Activated T-cell treated with anti-CD3 and anti-CD28 coated beads, Interleukin-2, amount 50 U/mL, for 24 hours (primary cell): ENCODE results near the gene PYGL.
"Not testable (repeated sequence)": the region's sequence is repeated elsewhere in the genome, so short reads cannot be mapped to it uniquely, and the experiment has no call there.

Experiments
- DNase-seq: peaks from one replicate; pipeline ENCODE4 v3.0.0-alpha.2; 2020
- H3K27ac Mint-ChIP-seq: 2 replicates; pipeline ENCODE4 v1.8.0; 2020; ENCODE audit warnings: mild to moderate bottlenecking, mixed read lengths
- H3K27me3 Mint-ChIP-seq: 2 replicates; pipeline ENCODE4 v1.8.0; 2020; ENCODE audit warnings: mixed read lengths
- H3K36me3 Mint-ChIP-seq: 2 replicates; pipeline ENCODE4 v1.8.0; 2020; ENCODE audit warnings: low read depth, mixed read lengths
- H3K4me1 Mint-ChIP-seq: 2 replicates; pipeline ENCODE4 v1.8.0; 2020; ENCODE audit warnings: low read depth, mixed read lengths
- H3K4me3 Mint-ChIP-seq: 2 replicates; pipeline ENCODE4 v1.8.0; 2020; ENCODE audit warnings: mild to moderate bottlenecking, moderate library complexity, mixed read lengths
- H3K9me3 Mint-ChIP-seq: 2 replicates; pipeline ENCODE4 v1.8.0; 2020; ENCODE audit warnings: mixed read lengths

The PYGL gene

DNA sequence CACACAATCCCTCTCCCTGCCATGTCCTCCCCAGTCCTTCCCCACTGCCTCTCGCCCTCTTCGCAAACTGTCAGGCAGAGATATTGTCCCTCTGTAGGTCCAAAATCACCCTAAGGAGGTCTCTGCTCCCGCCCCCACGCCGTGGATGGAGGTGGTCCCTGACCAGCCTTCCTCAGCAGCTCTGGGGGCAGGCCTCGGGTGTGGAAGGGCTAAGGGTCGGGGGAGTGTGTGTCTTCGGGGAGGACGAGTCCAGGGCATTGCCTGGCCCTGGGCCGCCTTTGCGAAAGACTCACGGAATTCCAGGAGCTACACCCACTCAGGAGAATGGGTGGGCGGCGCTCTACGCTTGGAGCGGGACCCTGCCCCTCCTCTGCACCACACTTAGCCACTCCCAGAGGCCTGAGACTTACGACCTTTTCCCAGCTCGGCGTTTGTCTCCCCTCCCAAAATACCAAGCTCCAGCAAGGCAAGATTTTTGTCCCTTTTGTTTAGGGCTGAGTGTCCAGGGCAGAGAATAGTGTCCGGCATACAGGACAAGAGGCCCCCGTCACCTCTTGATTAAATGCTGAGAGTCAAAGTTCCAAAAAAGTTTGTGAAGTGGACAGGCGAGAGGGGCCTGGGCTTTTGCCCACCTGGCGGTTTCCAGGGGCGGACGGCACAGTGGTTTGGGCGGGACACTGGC, 881 bp downstream of the PYGL start:
- Mint-ChIP-seq H3K27ac (no peak overlapping the region), H3K4me1 (peaks cover 14% of the 10 kb centered on the region), H3K36me3 (no peaks in the 10 kb centered on the region), H3K27me3 (peaks cover 40% of the 10 kb centered on the region), H3K4me3 (peak overlapping the region; percentile 69), H3K9me3 (no peaks in the 10 kb centered on the region)
- no peak for DNase-seq

DNA sequence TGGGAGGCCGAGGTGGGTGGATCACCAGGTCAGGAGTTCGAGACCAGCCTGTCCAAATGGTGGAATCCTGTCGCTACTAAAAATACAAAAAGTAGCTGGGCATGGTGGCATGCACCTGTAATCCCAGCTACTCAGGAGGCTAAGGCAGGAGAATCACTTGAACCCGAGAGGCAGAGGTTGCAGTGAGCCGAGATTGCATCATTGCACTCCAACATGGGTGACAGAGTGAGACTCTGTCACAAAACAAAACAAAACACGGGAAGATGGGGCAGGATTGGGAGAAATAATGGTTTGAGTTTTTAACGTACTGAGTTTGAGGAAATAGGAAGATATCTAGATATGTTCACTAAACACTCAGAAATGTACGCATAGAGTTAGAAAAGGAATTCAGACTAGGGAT, 2.6 kb downstream of the PYGL start:
- H3K36me3 Mint-ChIP-seq, H3K4me3 Mint-ChIP-seq, H3K27ac Mint-ChIP-seq, DNase-seq, H3K9me3 Mint-ChIP-seq: not testable (repeated sequence)
- H3K27me3 Mint-ChIP-seq = peaks cover 42% of the 10 kb centered on the region
- peaks cover 14% of the 10 kb centered on the region for H3K4me1 Mint-ChIP-seq

DNA sequence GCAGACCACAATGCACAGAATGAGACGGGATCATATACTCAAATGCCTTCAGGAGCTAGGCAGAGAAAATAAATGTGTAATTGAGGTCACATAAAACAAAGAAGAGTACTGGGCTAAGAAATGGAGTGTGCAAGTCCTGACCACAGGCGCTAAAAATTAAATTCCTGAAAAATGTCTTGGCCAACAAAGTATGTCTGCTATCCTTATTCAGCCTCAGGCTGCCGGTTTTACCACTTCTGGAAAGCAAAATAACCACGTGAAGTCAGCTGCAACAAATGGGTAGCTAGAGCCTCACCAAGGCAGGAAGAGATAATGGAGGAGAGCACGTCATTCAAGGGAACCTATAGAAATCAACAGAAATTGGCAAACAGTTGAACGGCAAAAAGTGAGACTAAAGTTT, 3.1 kb downstream of the PYGL start:
- no peaks in the 10 kb centered on the region for H3K36me3 Mint-ChIP-seq
- peaks cover 14% of the 10 kb centered on the region for H3K4me1 Mint-ChIP-seq
- H3K4me3 Mint-ChIP-seq = no peak overlapping the region
- no peaks in the 10 kb centered on the region for H3K9me3 Mint-ChIP-seq
- H3K27ac Mint-ChIP-seq = no peak overlapping the region
- peaks cover 42% of the 10 kb centered on the region for H3K27me3 Mint-ChIP-seq
- DNase-seq = no peak

DNA sequence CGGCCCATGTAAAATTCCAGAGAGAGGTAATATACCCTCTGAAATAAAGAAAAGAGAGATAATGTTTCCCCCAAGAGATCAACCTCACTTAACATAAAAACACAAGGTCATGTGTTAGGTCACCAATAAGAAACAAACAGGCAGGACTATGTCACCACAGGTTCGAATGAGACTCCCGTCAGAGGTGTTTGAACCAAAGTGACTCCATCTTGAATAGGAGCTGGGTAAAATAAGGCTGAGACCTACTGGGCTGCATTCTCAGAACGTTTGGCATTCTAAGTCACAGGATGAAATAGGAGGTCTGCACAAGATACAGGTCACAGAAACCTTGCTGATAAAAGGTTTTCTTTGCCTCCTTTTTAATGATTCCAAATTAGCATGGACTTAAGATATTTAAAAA, 6.5 kb downstream of the PYGL start:
- DNase-seq = no peak
- H3K9me3 Mint-ChIP-seq = no peaks in the 10 kb centered on the region
- H3K27ac Mint-ChIP-seq = no peak overlapping the region
- no peaks in the 10 kb centered on the region for H3K4me1 Mint-ChIP-seq
- H3K27me3 Mint-ChIP-seq = peaks cover 35% of the 10 kb centered on the region
- H3K36me3 Mint-ChIP-seq = no peaks in the 10 kb centered on the region
- H3K4me3 Mint-ChIP-seq = no peak overlapping the region

- Mint-ChIP-seq H3K27ac (no peak overlapping the region), H3K4me3 (no peak overlapping the region), H3K4me1 (no peaks in the 10 kb centered on the region), H3K36me3 (no peaks in the 10 kb centered on the region), H3K27me3 (peaks cover 36% of the 10 kb centered on the region), H3K9me3 (no peaks in the 10 kb centered on the region)
- DNase-seq = no peak
These were observed 7.0 kb downstream of the PYGL start for GRCh38 chr14:50937325-50937724.

GRCh38 chr14:50936882-50937281, 7.4 kb downstream of the PYGL start:
- Mint-ChIP-seq H3K36me3 (no peaks in the 10 kb centered on the region), H3K9me3 (no peaks in the 10 kb centered on the region), H3K4me1 (no peaks in the 10 kb centered on the region), H3K27ac (no peak overlapping the region), H3K4me3 (no peak overlapping the region), H3K27me3 (peaks cover 37% of the 10 kb centered on the region)
- DNase-seq = no peak

- H3K27ac Mint-ChIP-seq = no peak overlapping the region
- H3K4me3 Mint-ChIP-seq = no peak overlapping the region
- DNase-seq = no peak
- H3K4me1 Mint-ChIP-seq = no peaks in the 10 kb centered on the region
- no peaks in the 10 kb centered on the region for H3K9me3 Mint-ChIP-seq
- no peaks in the 10 kb centered on the region for H3K36me3 Mint-ChIP-seq
- H3K27me3 Mint-ChIP-seq = peaks cover 31% of the 10 kb centered on the region
These were observed 8.3 kb downstream of the PYGL start for GRCh38 chr14:50936016-50936340.

- no peaks in the 10 kb centered on the region for H3K9me3 Mint-ChIP-seq
- H3K4me1 Mint-ChIP-seq = no peaks in the 10 kb centered on the region
- H3K36me3 Mint-ChIP-seq = no peaks in the 10 kb centered on the region
- H3K27ac Mint-ChIP-seq = no peak overlapping the region
- no peak overlapping the region for H3K4me3 Mint-ChIP-seq
- H3K27me3 Mint-ChIP-seq = peaks cover 28% of the 10 kb centered on the region
- DNase-seq = no peak
These were observed 8.9 kb downstream of the PYGL start for GRCh38 chr14:50935126-50936015.

DNA sequence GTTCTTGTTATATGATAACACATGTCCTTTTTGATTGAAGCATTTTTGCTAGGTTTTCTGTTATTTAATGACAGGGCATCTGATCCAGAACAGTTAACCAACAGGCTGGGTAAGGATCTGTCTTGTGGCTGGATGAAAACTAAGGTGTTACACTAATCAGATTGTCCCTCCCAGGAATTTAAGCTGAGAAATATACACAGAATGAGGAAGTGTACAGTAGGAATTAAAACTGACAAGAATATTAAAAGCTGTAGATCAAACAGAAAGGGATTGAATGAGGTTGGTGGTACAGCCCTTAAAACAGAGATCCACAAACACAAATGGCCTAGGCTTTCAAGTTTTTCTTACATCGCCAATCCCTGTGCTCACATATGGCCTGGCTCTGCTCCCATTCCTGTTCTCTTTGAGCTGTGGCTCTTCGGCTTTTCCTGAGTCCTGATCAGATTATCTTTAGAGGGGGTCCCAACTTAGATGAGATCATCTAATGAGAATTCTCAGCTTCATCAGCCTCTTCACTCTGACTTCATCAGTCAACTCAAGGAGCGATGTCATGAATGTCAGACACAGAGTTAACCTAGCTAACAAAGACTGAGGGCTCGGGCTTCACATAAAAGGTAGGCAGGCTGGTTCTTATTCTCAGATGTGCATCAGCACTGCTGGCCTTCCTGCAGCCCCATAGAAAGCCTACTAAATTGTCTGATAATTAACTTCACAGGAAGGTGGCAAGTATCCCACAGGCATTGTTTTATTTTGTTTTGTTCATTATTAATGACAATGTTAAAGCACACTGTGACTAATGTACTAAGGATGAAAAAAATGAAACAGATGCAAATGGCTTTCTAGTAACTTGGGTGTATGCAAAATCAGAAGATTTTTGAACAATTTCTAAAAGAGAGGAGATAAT, 11.4 kb downstream of the PYGL start:
- H3K27me3 Mint-ChIP-seq = peaks cover 33% of the 10 kb centered on the region
- H3K27ac Mint-ChIP-seq = no peak overlapping the region
- H3K36me3 Mint-ChIP-seq = no peaks in the 10 kb centered on the region
- H3K9me3 Mint-ChIP-seq = no peaks in the 10 kb centered on the region
- H3K4me3 Mint-ChIP-seq = no peak overlapping the region
- no peaks in the 10 kb centered on the region for H3K4me1 Mint-ChIP-seq
- DNase-seq = no peak

DNA sequence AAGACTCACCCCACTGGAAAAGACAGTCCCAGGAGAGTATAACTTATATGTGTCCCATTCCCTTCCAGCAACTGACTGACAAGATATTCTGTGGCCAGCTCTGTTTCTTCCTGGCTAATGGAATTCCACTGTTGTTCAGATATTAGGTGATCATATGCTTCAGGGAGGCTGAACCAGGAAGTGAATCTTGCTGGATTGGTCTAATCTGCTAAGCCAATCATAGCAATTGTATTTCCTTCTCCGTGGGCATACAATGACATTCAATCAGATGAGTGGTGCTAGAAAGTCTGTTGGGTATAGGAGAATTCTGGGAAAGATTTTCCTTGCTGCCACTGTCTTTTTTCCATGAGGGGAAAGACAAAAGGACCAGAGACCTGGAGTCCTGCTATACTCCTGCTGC, 12.1 kb downstream of the PYGL start:
- peaks cover 29% of the 10 kb centered on the region for H3K27me3 Mint-ChIP-seq
- DNase-seq = no peak
- H3K4me1 Mint-ChIP-seq = no peaks in the 10 kb centered on the region
- H3K9me3 Mint-ChIP-seq = no peaks in the 10 kb centered on the region
- H3K27ac Mint-ChIP-seq = no peak overlapping the region
- H3K36me3 Mint-ChIP-seq = no peaks in the 10 kb centered on the region
- no peak overlapping the region for H3K4me3 Mint-ChIP-seq

DNA sequence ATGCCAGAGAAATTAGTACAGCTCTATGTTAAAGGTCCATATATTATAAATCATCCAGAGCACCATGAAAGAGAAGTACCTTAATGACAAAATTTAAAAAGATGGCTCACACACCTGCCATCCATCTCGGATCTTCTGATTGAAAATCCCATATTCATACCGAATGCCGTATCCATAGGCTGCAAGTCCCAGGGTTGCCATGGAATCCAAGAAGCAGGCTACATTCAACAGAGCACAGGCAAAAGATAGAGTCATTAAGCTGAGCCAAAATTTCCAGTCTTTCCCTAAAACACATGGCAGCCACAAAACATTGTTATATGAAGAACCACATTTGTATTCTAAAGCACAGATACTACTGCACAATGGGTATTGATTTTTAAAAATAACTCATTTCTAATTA, 12.7 kb downstream of the PYGL start:
- no peak for DNase-seq
- Mint-ChIP-seq H3K4me1 (no peaks in the 10 kb centered on the region), H3K27me3 (peaks cover 29% of the 10 kb centered on the region)

GRCh38 chr14:50929506-50929905, 14.8 kb downstream of the PYGL start:
- Mint-ChIP-seq H3K9me3 (no peaks in the 10 kb centered on the region), H3K36me3 (no peaks in the 10 kb centered on the region), H3K4me3 (no peak overlapping the region), H3K4me1 (no peaks in the 10 kb centered on the region), H3K27ac (no peak overlapping the region), H3K27me3 (peaks cover 25% of the 10 kb centered on the region)
- DNase-seq = no peak

More for the DNA sequence above, 12.7 kb downstream of the PYGL start:
- Mint-ChIP-seq H3K9me3 (no peaks in the 10 kb centered on the region), H3K36me3 (no peaks in the 10 kb centered on the region), H3K4me3 (no peak overlapping the region), H3K27ac (no peak overlapping the region)

- H3K4me1 Mint-ChIP-seq = no peaks in the 10 kb centered on the region
- no peak for DNase-seq
- no peaks in the 10 kb centered on the region for H3K9me3 Mint-ChIP-seq
- peaks cover 23% of the 10 kb centered on the region for H3K27me3 Mint-ChIP-seq
- H3K36me3 Mint-ChIP-seq = no peaks in the 10 kb centered on the region
- no peak overlapping the region for H3K4me3 Mint-ChIP-seq
- H3K27ac Mint-ChIP-seq = no peak overlapping the region
These were observed 16.2 kb downstream of the PYGL start for GRCh38 chr14:50928002-50928635.

GRCh38 chr14:50926851-50927386, 17.4 kb downstream of the PYGL start:
- Mint-ChIP-seq H3K9me3 (no peaks in the 10 kb centered on the region), H3K27ac (no peak overlapping the region), H3K27me3 (peaks cover 16% of the 10 kb centered on the region), H3K36me3 (no peaks in the 10 kb centered on the region), H3K4me3 (no peak overlapping the region), H3K4me1 (no peaks in the 10 kb centered on the region)
- no peak for DNase-seq
